Activated CD4-positive, CD25-positive, alpha-beta regulatory T cell treated with anti-CD3 and anti-CD28 coated beads, Interleukin-2, amount 50 U/mL, for 72 hours (primary cell): ENCODE measurements around the gene ASIC4.

Source experiments
- DNase-seq: peaks from one replicate; pipeline ENCODE4 v3.0.0; 2021

The ASIC4 gene

DNA sequence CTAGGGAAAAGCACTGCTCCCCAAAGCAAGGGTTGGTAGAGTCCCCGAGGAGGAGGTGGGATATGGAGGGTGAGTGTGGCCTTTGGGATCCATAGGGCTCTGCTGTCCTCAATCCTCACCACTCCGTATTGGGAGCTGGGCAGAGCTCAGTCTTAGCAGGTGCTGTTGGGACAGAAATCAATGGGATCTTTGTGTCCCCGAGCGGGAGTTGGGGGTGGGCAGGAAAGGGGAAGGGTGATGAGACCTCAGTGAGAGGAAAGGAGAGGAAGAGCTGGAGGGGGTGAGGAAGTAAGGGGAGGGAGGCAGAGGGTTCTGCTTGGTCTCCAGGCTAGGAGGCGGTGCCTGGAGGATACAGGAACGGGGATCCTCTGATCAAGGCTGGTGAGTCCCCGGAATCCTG, 2.6 kb downstream of the ASIC4 start:
- no peak for DNase-seq

GRCh38 chr2:219517954-219518778, 3.9 kb downstream of the ASIC4 start:
- DNase-seq: no peak

- DNase-seq: no peak
Observed at GRCh38 chr2:219519526-219519916, 5.2 kb downstream of the ASIC4 start.

DNA sequence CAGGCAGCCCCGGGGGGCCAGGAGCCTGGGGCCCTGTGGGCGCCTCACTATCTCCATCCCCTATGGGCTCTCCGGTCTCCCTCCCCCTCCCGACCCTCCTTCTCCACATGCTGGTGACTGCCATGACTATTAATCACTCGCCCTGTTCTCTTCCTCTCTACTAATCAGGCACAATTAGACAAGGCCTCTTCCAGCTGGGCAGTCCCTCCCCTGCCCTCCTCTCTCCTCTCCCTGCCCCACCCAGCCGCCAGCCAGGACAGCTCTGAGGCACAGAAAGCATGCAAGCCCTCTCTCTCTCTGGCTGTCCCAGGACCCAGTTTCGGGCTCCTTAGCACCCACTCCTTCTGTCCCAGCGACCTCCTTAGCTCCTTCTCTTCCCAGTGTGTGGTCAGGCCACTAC, 5.8 kb downstream of the ASIC4 start:
- DNase-seq: no peak

DNA sequence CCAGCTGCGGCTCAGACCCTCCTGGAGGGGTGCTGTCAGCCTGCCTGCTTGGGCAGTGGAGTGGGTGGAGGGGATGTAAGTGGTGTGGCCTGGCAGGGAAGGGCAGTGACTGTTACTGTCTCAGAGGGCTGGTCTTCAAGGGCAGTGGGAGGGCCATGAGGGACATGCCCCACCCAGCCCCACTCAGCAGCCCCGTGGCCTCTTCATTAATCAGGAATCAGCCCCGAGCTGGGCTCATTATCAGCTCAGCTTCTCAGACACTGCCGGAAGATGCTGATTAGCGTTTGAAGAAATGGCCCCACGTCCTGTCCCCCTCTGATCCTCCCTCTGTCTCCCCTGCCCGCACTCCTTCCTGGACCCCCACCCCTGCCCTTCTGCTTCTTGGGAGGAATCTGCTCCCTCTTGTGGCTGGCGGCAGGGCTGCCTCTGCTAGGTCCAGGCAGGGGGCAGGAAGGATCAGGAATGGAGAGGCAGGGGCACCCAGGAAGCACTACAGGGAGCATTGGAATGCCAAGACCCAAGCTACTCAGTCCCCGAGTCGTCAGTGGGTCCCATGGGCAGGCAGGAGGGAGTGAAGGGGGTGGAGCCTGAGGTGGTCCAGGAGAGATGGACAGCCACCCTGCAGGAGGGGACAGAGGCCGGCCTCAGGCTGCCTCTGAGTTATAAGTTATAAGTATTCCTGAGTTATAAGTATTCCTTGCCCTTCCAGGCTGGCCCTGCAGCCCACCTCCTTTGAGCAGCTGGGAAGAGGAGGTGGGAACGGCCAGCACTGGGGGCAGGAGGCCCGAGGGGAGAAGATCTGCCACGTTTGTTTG, 7.0 kb downstream of the ASIC4 start:
- DNase-seq: no peak

GRCh38 chr2:219522111-219523030, 8.1 kb downstream of the ASIC4 start:
- DNase-seq: no peak

- no peak for DNase-seq
Observed at GRCh38 chr2:219523031-219523671, 8.9 kb downstream of the ASIC4 start.

DNA sequence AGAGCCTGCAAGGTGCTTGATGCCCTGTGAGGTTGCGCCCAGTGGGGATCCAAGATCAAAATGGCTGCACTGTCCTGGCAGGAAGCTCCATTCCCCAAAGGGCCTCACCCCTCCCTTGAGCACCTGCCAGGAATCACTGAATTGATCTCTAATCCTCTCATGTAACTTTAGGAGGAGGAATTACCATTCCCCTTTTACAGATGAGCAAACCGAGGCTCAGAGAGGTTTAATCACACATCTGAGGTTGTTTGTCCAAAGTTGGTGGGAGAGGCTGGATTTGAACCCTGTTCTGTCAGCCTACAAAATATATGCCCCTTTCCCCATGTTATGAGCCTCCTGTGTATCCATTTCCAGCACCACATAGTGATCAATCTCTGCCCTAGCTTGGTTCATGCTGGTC, 10.5 kb downstream of the ASIC4 start:
- no peak for DNase-seq

GRCh38 chr2:219525533-219526232, 11.4 kb downstream of the ASIC4 start:
- DNase-seq: no peak

DNA sequence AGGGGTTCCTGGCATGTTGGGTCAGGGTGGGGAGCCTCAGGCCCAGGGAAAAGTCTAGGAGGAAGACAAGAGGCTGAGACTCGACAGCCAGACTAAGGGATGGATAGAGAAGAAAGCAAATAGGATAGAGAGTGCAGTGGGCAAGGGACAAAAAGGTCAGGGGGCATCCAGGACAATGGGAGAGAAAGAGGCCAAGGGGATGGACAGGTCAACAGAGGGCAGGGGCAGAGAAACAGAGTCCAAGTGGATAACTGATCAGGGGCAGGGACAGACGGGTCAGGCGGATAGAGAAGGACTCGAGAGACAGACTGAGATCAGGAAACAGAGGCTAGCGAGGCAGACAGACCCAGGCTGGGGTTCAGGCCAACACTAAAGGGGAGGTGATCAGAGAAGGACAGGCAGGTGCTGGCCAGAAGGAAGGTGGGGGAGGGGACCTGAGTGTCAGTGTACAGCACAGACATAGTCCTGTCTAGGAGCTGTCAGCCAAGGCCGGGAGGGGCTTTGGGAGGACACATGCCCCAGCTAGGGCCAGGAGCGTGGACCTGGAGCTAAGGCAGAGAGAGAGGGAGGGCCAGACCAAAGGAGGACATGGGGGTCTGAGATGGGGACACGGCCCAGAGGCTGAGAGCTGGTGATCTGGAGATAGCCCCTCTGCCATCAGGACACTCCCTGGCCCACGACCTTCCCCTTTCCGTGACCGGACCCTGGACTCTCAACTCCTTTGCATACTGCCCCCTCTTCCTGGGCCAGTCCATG, 12.2 kb downstream of the ASIC4 start:
- no peak for DNase-seq

- DNase-seq: no peak
Observed at GRCh38 chr2:219527076-219527394, 12.8 kb downstream of the ASIC4 start.

DNA sequence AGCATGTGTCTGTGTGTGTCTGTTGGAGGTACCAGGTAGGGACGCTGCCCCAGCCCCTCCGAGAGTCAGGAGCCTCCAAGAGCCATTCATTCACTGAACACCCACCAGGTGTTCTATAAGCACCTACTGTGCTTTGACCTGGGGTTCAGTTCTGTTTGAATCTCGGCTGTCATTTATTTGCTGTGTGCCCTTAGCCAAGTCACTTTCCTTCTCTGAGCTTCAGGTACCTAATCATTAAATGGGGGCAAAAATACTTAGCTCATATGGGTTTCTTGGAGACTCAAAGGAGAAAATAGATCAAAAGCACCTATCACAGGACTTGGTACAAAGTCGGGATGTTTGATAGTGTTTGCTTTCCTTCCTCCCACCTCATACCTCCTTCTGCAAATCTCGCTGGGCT, 13.2 kb downstream of the ASIC4 start:
- no peak for DNase-seq

- peak; percentile 89 for DNase-seq
Observed at GRCh38 chr2:219530048-219530963, 16.0 kb downstream of the ASIC4 start.

DNA sequence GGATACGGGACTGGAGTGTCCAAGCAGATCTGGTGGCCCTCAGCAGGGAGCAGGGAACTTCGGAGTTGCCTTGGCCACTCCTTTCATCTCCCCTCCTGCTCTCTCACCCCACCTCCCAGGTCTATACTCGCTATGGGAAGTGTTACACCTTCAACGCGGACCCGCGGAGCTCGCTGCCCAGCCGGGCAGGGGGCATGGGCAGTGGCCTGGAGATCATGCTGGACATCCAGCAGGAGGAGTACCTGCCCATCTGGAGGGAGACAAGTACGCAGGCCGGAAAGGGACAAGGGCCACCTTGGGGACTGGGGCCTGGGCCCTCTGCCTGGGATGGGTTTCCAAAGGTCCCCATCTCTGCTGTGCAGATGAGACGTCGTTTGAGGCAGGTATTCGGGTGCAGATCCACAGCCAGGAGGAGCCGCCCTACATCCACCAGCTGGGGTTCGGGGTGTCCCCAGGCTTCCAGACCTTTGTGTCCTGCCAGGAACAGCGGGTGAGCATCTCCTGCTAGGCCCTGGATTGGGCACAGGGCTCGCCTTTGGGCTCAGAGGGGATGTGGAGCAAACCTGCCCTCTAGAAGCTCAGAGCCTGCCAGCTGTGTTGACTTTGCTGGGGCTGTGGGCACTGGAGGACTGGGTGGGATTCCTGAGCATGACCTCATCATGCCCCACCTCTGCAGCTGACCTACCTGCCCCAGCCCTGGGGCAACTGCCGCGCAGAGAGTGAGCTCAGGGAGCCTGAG, 17.5 kb downstream of the ASIC4 start:
- DNase-seq: no peak

GRCh38 chr2:219532378-219532649, 18.0 kb downstream of the ASIC4 start:
- no peak for DNase-seq

DNA sequence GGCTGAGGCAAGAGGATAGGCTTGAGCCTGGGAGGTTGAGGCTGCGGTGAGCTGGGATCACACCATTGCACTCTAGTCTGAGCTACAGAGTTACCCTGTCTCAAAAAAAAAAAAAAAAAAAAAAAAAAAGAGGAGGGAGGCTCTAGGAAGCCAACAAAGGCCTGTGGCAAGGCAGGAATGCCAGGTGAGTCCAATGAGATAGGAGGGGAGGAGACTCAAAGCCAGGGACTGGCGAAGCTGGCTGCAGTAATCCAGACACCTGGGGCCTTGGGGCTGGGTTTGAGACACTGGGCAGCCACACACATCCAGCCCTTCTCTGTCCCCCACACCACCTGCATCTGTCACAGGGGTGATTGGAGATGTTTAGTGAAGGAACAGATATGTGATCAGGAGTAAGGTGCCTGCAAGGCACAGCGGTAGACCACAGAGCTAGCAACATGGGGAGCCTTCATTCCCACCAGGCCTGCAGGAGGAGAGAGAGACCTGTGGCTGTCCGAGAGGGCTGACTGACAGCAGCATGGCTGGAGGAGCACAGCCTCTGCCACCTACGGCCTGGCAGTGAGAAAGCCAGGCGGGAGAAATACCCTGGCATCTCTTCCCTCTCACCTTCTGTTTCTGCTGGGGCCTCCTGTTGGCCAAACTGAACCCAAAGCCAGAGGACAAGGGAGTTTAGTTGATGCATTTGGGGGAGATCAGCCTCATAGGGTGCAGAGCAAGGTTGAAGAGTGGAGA, 19.8 kb downstream of the ASIC4 start:
- no peak for DNase-seq

- DNase-seq: no peak
Observed at GRCh38 chr2:219536425-219536824, 22.1 kb downstream of the ASIC4 start.

DNA sequence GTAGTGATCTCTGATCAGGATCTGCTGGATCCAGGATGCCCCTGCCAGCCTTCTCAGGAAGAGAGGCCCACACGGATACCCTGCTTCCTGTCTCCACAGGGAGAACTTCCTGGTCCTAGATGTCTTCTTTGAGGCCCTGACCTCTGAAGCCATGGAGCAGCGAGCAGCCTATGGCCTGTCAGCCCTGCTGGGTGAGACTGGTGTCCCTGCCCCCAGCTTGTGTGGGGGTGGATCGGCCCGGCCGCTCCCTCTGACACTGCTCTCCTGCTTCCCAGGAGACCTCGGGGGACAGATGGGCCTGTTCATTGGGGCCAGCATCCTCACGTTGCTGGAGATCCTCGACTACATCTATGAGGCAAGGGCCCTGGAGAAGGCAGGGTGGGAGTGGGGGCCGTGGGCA, 22.7 kb downstream of the ASIC4 start:
- no peak for DNase-seq
